Uterus (tissue), 2 donors: ENCODE data around the gene TLL1.

ENCODE experiments used
- POLR2A ChIP-seq, 2 donors: fragments of 450-650 bp; IDR thresholded peaks; one replicate each; pipeline ENCODE4 v1.6.1; 2016; ENCODE audit warnings: antibody characterized with exemption in 2 of 2, mild to moderate bottlenecking in 1 of 2, moderate library complexity in 1 of 2
- TF ChIP-seq, protein P1 (sequence below), 4 experiments: fragments of 200-600 bp in 2 of 4; fragments of 450-650 bp in 2 of 4; sonication (generic) in 2 of 4; IDR thresholded peaks; one replicate each; pipeline ENCODE4 v1.5.1; 2016 to 2019; ENCODE audit warnings: antibody characterized with exemption in 4 of 4, mild to moderate bottlenecking in 2 of 4, moderate library complexity in 1 of 4

DNA sequence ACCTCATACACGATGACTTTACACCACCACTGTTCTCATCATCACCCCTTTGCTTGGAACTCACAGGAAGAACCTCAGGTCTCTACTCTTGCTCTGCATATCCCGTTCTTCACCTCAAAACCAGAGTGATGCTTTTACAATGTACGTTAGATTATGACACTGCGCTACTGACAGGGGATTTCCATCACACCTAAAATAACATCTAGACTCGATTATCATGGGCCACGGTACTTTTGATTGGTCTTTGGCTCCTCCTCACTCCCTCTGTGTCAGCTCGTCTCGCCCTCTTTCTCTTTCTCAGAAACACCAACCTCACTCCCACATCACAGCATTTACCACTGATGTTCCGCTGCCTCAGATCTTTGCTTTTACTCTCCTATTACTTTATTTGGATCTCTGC lies 172.4 kb downstream of the TLL1 start:
- no peak for TF ChIP-seq POLR2A (IDR thresholded peaks at IDR 0.05)
- TF ChIP-seq, protein P1, sequence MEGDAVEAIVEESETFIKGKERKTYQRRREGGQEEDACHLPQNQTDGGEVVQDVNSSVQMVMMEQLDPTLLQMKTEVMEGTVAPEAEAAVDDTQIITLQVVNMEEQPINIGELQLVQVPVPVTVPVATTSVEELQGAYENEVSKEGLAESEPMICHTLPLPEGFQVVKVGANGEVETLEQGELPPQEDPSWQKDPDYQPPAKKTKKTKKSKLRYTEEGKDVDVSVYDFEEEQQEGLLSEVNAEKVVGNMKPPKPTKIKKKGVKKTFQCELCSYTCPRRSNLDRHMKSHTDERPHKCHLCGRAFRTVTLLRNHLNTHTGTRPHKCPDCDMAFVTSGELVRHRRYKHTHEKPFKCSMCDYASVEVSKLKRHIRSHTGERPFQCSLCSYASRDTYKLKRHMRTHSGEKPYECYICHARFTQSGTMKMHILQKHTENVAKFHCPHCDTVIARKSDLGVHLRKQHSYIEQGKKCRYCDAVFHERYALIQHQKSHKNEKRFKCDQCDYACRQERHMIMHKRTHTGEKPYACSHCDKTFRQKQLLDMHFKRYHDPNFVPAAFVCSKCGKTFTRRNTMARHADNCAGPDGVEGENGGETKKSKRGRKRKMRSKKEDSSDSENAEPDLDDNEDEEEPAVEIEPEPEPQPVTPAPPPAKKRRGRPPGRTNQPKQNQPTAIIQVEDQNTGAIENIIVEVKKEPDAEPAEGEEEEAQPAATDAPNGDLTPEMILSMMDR (IDR thresholded peaks at IDR 0.05) = no peak
